UCSD-AML1 (cell line): ENCODE results near the gene ACP4.

Source experiments
- DNase-seq: peaks from one replicate; lab custom pipeline; 2025; ENCODE audit not compliant: unreplicated experiment; lab: John Stamatoyannopoulos, UW

ACP4 gene

DNA sequence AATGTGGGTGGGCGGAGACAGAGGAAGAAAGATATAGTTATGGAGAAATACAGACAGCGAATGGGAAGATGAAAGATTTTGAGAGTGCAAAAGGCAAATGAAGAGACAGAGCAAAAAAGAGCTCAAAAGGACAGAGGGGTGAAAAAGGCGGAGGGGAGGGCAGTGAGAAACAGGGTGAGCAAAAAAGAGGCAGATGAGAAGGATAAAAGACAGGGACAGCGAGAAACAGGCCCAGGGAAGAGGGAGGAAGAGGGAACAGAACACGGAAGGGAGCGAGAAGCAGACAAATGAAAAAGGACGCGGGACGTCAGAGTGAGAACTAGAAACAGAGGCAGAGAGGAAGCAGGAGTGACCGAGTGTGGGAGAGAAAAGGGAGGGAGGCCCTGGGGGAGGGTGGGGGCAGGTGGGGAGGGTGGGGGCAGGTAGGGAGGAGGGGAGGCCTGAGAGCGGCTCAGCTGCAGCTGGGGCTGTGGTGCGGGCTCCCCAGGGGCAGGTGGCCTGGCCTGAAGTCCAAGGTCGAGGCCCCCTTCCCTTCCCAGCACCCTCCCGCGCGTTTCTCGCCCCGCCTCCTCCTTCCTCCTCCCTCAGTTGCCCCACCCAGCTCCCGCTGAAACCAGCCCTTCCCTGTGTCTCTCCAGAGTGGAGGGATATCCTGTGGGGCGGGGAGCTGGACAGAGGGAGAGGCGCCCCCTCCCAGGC is 30.5 kb downstream of the ACP4 start:
- DNase-seq: peak; percentile 28

DNA sequence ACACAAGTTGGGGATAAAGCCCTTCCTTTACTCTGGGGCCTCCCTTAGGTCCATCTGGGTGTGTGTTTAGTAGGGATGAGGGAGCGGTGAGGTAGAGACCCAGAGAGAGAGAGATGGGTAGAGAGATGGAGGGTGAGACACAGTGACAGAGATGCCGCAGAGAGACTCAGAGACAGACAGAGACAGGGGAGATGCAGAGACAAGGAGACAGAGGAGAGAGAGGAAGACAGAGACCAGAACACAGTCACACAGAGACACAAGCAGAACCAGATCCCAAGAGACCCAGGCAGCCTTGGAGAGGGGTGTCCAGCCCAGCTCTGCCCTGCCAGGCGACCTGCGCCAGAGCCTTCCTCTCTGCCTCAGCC is 31.0 kb downstream of the ACP4 start:
- no peak for DNase-seq

DNA sequence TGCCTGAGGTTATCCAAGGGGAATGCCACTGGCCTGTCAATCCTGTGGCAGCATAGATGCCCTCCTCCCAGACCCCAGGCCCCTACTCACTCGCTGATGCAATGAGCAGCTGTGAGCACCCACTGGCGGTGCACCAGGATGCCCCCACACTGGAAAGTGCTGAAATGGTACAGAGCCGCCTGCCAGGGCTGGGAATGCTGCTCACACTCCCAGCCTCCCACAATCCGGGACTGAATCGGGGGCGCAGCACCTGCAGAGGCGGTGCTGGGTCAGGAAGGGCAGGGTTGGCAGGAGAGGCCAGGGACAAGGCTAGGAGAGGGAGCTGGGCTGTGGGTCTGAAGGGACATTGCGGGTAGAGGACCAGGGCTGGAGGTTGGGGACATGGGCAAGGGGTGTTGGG is 31.4 kb downstream of the ACP4 start:
- DNase-seq: no peak

DNA sequence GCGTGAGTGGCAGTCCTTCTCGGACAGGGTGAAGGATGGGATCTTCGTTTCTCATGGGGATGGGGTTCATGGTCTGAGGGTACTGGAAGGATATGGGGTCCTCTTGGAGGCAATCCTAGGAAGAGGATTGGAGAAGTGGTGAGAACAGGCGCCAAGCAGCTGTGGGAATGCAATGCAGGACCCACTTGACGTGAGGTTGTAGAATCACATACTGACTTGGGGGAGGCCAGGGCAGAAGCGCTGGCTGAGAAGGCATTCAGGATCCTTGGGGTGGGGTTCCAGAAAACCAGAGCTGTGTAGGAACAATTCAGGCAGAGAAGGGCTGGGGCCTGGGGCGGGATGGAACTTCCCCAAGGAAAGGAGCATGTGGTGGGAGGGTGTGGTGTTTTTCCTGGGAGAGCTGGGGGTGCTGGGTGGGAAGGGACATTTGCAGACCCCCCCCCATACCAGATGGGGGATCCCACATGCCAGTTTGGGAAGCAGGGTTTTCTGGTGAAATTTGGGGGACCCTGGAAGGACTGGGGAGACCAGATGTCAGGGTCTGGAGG is 32.5 kb downstream of the ACP4 start:
- DNase-seq: no peak

DNA sequence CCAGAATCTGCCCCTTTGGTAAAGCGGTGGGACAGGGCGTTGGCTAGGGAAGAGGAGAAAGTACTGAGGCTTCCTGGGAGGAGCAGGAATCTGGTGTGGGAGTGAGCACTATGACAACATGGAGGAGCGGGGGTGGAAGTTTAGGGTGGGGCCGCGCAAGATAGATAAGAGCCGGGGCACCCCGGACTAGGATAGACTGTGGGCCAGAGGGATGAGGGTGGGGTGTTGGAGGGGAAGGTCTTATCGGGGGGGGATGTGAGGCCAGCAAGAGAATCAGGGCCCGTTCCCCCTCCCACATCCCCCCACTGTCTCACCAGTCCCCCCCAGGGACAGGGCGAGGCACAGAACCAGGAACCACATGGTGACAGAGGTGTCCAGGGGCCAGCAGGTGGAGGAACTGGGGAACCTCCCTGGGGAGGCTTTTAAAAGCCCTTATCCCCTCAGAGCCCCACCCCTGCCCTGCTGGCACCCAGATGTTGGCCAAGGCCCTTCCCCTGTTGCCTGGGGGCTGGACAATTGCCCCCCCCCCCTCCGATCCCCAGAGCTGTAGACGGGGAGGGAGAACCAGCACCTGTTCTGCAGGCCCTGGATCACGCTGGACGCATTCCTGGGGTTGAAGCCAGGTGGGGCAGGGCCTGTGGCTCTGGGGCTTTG is 33.3 kb downstream of the ACP4 start, which contains the start of gene KLK1:
Gene KLK1 (minus strand): TSS at position 399 of the 654 bp plus-strand sequence. CDS start 39 bp downstream, at position 360.
- no peak for DNase-seq

DNA sequence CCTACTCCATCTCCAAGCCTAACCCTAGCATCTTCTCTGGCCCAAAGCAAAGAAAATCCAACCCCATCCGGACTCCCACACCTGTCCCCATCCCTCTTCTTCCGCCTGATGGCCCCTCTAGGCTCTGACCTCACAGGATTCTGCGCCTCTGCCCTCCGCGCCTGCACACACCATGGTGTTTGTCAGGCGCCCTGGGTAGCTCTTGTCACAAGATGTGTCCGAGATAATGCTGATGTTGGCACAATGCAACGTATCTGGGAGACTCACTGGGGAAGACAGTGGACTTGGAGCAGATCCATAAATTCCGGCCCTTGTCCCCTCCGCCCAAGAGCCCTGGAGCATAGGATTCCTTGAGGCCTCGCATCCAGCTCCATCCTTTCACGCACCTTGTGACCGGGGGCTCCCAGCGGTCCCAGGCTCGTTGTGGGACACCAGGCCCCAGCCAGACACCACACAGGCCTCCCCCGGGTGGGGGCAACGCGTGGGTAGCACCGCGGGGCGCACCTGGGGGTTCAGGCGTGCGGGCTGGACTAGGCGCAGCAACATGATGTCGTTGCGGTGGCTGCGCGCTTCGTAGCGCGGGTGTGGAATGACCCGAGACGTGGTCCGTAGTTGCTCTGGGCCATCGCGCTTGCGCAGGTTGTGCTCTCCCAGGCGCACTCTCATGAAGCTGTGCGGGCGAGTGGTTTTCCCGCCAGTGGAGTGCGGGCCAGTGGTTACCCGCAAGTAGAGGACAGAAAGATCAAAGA is 36.5 kb downstream of the ACP4 start:
- DNase-seq: no peak

DNA sequence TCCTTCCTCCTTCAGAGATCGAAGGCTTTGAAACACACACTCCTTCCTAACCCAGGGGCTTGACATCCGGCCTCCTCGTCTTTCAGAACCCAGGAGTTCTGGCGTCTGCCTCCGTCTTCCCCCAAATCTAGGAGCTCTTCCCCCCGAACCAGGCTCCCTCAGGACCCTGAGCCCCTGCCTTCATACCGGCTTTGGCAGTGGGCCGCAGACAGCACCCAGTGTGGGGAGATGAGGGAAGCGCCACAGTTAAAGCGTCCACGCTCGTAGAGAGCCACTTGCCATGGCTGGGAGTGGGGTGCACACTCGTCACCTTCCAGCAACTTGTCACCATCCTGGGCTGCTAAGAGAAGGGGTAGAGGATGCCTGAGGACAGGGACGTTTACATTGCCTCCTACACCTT is 37.3 kb downstream of the ACP4 start:
- no peak for DNase-seq

DNA sequence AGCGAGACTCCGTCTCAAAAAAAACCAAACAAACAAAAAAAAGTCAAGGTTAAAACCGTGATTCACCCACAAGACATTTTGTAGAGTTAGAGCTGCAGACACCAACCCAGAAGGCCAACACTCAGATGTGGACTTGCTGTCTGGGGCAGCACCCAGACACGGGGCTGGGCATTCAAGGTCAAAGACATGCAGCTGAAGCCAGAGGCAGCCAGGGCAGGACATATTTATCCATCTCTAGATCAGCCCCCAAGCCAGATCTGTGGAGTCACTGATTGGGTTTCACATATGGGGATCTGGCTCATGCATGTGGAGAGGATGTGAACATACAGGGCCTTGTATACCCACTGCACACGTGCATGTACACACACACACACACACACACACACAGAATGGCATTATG is 39.6 kb downstream of the ACP4 start:
- no peak for DNase-seq

DNA sequence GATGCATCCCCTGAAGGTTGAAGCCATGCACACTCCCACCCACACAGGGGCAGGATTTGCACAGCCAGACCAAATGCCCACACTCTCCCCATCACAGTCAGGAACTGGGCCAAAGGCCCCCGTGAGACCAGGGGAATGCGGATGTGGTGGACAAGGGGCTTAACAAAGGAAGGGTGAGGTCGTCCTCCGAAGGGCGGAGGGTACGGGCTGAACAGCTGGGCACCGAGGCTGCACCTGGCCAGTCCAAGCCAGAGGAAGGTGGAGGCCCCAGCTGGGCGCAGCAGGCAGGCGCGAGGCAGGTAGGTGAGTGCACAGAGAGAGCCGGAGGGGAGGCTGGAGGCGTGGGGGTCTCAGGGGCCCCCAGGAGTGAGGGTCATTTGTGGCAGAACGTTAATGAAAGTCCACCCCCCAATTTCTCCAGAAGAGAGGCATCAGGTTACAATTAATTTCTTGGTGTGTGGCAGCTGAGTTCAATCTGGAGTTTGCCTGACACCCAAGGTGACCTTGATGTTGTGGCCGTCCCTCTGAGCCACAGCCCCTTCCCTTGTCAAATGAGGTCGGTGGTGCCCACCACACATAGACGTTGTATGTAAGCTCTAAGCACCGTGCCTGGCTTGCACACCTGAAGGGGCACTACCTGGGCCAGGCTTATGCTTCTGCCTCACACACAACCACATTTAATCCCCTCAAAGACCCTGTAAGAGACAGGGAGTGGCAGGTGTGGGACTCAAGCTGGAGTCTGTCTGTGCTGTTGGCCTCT is 40.2 kb downstream of the ACP4 start:
- DNase-seq: no peak

DNA sequence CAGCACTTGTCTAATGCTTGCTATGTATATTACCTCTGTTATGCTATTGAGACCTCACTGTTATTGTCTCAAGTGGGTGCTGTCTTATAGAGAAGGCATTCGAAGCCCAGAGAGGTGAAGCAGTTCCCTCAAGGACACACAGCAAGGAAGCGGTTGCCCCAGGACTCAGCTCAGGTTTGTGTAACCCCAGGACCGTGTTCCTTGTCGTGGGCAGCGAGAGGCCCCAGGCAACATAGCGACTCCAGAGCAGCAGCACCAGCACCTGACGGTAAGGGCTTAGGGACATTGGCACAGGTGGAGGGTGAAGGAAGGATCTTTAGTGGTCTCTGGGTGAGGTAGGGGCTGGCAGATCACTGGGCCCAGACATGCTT is 40.8 kb downstream of the ACP4 start:
- no peak for DNase-seq

DNA sequence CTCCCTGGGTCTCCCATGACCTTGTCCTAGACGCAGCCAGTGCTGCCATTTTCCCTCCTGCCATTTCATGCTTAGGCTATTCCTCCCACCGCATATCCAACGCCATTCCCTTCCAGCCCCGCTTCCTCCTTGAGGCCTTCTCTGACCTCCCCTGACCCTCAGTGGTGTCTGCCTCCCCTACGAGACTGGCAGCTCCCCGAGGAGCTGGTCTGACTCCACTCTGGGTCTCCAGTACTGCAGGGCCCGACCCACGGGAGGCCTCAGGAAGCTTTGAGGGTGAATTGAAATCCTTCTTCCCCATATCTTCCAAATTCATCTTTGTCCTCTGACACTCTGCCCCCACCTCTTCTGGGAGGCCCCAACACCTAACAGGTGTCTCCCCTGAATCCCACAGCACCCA is 42.5 kb downstream of the ACP4 start:
- DNase-seq: no peak

DNA sequence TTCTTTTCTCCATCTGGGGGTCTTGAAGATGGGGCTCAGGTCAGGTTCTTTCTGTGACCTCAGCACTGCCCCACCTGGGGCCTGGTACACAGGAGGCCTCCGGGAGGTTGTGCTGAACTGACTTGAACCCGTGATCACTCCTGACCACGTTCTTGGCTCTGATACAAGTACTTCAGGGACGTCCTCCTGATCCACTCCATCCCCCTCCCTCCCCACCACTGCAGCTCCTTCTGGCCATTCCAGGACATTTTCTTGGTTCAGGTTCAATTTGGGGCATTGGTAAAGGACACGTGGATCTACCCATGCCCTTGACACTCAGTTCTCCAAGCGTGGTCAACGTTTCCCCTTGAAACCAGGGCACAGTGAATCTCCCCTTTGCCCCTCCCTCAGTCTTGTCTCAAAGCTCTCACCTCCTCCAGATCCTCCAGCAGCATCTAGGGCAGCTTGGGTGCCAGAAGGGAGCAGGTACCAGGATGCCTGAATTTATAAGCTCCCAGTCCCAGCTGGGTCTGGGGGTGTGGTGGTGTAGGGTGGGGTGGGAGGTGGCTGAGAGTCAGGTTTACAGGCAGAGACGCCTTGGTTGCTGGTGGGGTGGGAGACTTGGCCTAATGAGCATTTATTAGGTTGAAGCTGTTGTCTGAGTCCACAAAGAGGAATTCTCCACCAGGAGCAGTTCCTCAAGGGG is 43.0 kb downstream of the ACP4 start, which contains the start of gene KLK15:
Gene KLK15 (minus strand): TSS at position 458 of the 685 bp plus-strand sequence. CDS start 2,082 bp downstream, outside the sequence.
- DNase-seq: no peak

DNA sequence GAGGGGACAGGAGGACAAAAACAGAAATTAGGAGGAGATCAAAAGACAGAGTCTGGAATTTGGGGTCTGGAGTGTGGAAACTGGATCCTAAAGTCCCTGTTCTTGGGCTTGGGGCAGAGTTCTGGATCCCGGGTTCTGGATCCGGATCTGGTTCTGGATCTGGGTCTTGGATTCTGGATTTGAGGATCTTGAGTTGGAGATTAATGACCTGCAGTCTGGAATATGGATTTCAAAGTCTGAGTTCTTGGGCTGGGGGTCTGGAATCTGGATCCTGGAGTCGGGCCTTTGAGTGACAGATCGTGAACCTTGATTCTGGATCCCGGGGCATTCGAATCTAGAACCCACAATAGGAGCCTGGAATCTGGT is 43.6 kb downstream of the ACP4 start:
- DNase-seq: no peak

DNA sequence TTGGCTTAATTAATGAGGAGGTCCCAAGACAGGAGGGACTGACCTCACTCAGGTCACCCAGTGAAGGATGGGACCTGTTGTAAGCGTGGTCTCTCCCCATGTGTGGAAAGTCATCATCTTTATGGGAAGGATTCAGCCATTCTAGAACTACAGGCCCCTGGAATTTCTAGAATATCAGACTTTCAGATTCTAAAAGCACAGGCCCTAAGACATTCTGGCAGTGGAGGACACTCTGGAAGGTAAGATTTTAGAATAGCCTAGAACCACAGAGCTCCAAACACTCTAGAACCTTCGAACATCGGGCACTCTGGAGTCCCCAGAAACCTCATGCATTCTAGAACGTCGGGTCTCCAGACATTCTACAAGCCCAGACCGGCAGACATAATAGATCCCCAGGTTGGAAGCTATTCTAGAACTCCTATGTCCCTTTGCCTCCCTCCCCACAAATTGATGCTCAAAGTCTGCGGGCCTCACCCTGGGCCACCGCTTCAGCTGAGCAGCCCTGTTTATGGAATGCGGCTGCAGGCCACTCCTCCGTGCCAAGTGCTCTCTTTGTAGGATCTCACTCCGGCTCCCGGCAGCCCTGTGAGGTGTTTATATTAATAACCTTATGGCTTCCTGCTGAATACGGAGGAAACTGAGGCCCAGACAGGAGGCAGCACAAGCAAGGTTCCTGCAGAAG is 45.0 kb downstream of the ACP4 start:
- DNase-seq: no peak

DNA sequence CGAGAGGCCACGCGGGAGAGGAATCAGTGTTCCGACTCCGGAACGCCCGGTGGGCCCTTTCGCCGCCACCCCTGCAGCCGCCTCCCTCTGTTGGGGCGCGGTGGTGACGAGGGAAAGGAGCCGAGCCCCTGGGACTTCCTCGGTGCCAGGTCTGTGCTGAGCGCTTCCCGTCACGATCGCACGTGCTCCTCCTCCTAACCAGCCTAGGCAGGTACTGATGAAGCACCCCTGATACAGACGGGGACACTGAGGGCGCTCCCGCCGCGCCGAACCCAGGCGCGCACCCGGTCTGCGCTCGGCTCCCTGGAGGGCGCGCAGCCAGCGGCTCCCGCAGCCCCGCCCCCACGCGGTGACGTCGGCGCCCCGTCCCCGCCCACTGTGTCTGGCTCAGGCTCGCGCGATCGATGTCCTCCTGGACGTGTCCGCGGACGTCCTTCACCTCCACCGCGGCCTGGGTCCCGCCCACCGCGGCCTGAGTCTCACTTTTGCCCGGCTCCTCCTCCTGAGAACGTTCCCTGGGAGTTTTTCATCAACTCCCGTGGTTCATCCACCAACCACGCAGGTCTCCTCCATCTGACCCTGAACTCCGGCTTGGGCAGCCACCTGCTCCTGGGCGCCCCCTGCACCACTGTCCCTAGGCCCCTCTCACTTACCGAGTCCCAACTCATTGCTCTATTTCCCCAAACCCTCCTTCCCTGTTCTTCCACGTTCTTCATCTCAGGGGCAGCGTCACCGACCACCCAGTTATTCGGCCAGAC is 45.7 kb downstream of the ACP4 start:
- DNase-seq: peak; percentile 50

DNA sequence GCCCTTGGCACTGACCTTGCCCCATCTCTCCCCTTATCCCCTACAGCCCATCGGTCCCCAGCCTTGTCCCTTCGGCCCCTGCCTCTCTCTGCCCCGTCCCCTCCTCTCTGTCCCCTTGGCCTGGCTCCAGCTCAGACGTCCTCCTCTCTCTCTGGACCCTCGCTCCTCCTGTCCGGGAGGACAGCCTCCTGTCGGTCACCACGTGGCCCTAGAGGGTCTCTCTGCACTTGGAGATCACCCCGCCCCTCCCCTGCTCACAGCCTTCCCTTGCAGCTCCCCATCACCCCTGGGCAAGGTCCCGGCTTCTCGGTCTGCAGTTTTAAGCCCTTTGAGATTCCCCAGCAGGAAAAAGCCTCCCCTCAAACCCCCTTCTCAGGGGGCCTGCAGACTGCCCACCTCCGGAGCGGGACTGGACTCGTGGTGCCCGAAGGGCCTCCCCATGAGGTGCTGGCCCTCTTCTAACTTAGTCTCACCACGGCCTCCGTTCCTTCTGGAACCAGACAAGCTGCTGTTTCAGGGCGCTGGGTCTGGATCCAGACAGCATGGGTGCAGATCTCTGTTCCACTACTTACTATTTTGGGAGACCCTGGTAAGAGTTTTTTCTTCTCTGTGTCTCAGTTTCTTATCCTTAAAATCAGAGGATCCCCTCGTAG is 46.5 kb downstream of the ACP4 start:
- no peak for DNase-seq

DNA sequence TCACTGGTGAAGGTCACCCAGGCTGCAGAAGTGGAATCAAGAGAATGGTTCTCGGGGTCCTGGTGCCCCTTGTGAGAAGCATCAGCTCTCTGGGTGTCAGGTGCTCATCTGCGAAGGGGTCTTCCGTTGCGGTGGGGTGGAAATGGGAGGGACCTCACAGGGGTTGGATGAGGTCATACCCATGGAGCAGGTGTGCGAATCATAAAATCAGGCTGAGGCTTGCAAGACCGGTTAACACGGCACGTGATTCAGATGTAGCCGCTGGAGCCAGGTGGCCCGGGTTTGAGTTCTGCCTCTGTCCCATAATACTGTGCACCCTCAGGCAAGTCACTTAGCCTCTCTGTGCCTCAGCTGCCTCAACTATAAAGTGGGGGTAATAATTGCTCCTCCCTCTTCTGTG is 47.1 kb downstream of the ACP4 start:
- DNase-seq: no peak

DNA sequence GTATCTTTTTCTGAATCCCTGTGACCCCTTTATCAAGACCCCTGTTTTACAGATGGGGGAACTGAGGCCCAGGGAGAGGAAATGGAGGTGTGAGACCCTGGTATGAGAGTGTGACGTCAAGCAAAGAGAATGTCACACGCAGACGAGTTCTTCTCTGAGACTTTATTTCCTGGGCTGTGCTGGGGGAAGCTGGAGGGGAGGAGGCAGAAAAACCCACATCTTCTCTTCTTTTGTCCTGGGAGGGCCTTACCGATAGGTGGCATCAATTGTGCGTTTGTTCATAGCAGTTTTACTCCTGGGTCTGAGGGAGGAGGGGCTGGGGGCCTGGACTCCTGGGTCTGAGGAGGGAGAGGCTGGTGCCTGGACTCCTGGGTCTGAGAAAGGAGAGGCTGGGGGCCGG is 48.0 kb downstream of the ACP4 start:
- DNase-seq: no peak
